WTC11 (cell line): Measurements from ENCODE around the gene KCNA4. TPM values are rescaled to one million over a fixed set of nuclear protein-coding genes. Genes with fewer than 3 reads are reported as not detected.

Source experiments
- ATAC-seq: fragments of 200-7000 bp; cut with Tn5 transposase; 2 replicates; pipeline ENCODE4 v1.10.0; 2021; ENCODE audit warnings: mild to moderate bottlenecking, moderate library complexity
- CTCF ChIA-PET: fragments of 300-600 bp; sonication (Branson Sonifier 250); formaldehyde crosslinking; loops from one replicate; lab custom pipeline; 2021; ENCODE audit warnings: antibody characterized with exemption; lab: Charles Lee
- POLR2A ChIA-PET: fragments of 350-600 bp; sonication (Branson Sonifier 250); formaldehyde crosslinking; loops from one replicate; lab custom pipeline; 2021; ENCODE audit warnings: antibody characterized with exemption; lab: Charles Lee
- DNase-seq: peaks from one replicate; pipeline ENCODE4 v3.0.0; 2021; ENCODE audit warnings: low spot score
- H3K27ac Mint-ChIP-seq: 2 replicates; pipeline ENCODE4 v1.8.0; 2021; ENCODE audit warnings: mixed read lengths
- H3K27me3 Mint-ChIP-seq: 2 replicates; pipeline ENCODE4 v1.8.0; 2021; ENCODE audit warnings: low read depth, mild to moderate bottlenecking, moderate library complexity, mixed read lengths
- H3K36me3 Mint-ChIP-seq: 2 replicates; pipeline ENCODE4 v1.8.0; 2021; ENCODE audit warnings: mixed read lengths
- H3K4me1 Mint-ChIP-seq: 2 replicates; pipeline ENCODE4 v1.8.0; 2022; ENCODE audit warnings: mixed read lengths
- H3K4me3 Mint-ChIP-seq: 2 replicates; pipeline ENCODE4 v1.8.0; 2021; ENCODE audit warnings: mild to moderate bottlenecking, moderate library complexity, mixed read lengths
- H3K9me3 Mint-ChIP-seq: 2 replicates; pipeline ENCODE4 v1.8.0; 2021; ENCODE audit warnings: mixed read lengths
- ELF4 ChIP-seq: sonication (generic); formaldehyde crosslinking; IDR thresholded peaks from 2 replicates; pipeline ENCODE4 v1.8.1; 2022; ENCODE audit warnings: low read depth, mild to moderate bottlenecking, moderate library complexity, missing genetic modification reagents
- EMX1 ChIP-seq: fragments of 250-450 bp; sonication (Bioruptor Pico); IDR thresholded peaks from 2 replicates; pipeline ENCODE4 v1.8.0; 2021; ENCODE audit warnings: mild to moderate bottlenecking
- FOXJ3 ChIP-seq: sonication (generic); formaldehyde crosslinking; IDR thresholded peaks from 2 replicates; pipeline ENCODE4 v1.9.0; 2021; ENCODE audit warnings: missing genetic modification reagents, mild to moderate bottlenecking, borderline replicate concordance
- GABPB1 ChIP-seq: sonication (generic); formaldehyde crosslinking; IDR thresholded peaks from 2 replicates; pipeline ENCODE4 v1.8.1; 2023; ENCODE audit warnings: mild to moderate bottlenecking, missing genetic modification reagents
- JUN ChIP-seq: sonication (generic); formaldehyde crosslinking; IDR thresholded peaks from 2 replicates; pipeline ENCODE4 v1.8.0; 2023; ENCODE audit warnings: mild to moderate bottlenecking, missing genetic modification reagents
- MXD4 ChIP-seq: fragments of 250-450 bp; sonication (Bioruptor Pico); IDR thresholded peaks from 2 replicates; pipeline ENCODE4 v1.8.0; 2021; ENCODE audit warnings: mild to moderate bottlenecking, moderate library complexity, borderline replicate concordance
- NR1H2 ChIP-seq: sonication (generic); formaldehyde crosslinking; IDR thresholded peaks from 2 replicates; pipeline ENCODE4 v1.9.0; 2021; ENCODE audit warnings: mild to moderate bottlenecking, moderate library complexity, missing genetic modification reagents
- OVOL2 ChIP-seq: fragments of 250-450 bp; sonication (Bioruptor Pico); IDR thresholded peaks from 2 replicates; pipeline ENCODE4 v1.9.0; 2021; ENCODE audit warnings: mild to moderate bottlenecking, borderline replicate concordance
- total RNA-seq: library from RNA; stranded (reverse); gene quantifications from 3 replicates; pipeline ENCODE4 v1.2.3, GENCODE V29; 2021
- TF ChIP-seq, protein P1 (sequence below): fragments of 200-600 bp; IDR thresholded peaks from 2 replicates; pipeline ENCODE4 v1.8.0; 2022; ENCODE audit warnings: antibody characterized with exemption
- TF ChIP-seq, protein P2 (sequence below): fragments of 250-450 bp; sonication (Bioruptor Pico); conservative IDR thresholded peaks from 2 replicates; pipeline ENCODE4 v1.9.0; 2021; ENCODE audit warnings: mild to moderate bottlenecking
- TF ChIP-seq, protein P3 (sequence below): fragments of 250-450 bp; sonication (Bioruptor Pico); IDR thresholded peaks from 2 replicates; pipeline ENCODE4 v1.9.0; 2021; ENCODE audit warnings: mild to moderate bottlenecking
- TF ChIP-seq, protein P4 (sequence below): sonication (generic); formaldehyde crosslinking; conservative IDR thresholded peaks from 2 replicates; pipeline ENCODE4 v1.8.1; 2022; ENCODE audit warnings: mild to moderate bottlenecking, missing genetic modification reagents
- TF ChIP-seq, protein P5 (sequence below): sonication (generic); formaldehyde crosslinking; IDR thresholded peaks from 2 replicates; pipeline ENCODE4 v1.8.1; 2022; ENCODE audit warnings: low read depth, mild to moderate bottlenecking, moderate library complexity, missing genetic modification reagents, borderline replicate concordance
- TF ChIP-seq, protein P6 (sequence below): sonication (generic); formaldehyde crosslinking; IDR thresholded peaks from 2 replicates; pipeline ENCODE4 v1.8.1; 2022; ENCODE audit warnings: low read depth, missing genetic modification reagents, borderline replicate concordance
- TF ChIP-seq, protein P7 (sequence below): sonication (generic); formaldehyde crosslinking; IDR thresholded peaks from 2 replicates; pipeline ENCODE4 v1.8.0; 2022; ENCODE audit warnings: mild to moderate bottlenecking, missing genetic modification reagents
- TF ChIP-seq, protein P8 (sequence below): fragments of 250-450 bp; sonication (Bioruptor Pico); IDR thresholded peaks from 2 replicates; pipeline ENCODE4 v1.8.0; 2021; ENCODE audit warnings: mild to moderate bottlenecking

The KCNA4 gene
- total RNA-seq, 1 experiment from 2014 or later = not detected

DNA sequence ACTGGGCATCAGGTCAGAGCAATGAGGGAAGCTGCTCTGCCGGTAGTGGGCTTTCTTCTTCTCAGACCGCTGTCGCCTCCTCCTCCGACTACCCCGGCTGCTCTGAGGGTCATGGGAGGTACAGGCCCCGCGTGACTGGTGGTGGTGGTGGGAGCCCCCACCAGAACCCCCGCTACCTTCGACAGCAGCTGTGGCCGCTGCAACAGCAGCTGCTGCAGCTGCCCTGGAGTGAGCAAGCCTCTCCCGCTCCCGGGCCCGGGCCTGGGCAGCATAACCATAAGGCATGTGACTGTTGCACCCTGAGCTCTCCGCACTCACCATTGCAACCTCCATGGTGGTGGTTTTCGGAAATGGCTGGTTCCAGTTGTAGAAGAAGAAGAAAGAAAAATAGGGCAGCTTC, 4.5 kb downstream of the KCNA4 start:
- Mint-ChIP-seq H3K4me1 (peaks cover 3% of the 10 kb centered on the region), H3K9me3 (no peaks in the 10 kb centered on the region), H3K27me3 (peaks cover 24% of the 10 kb centered on the region), H3K4me3 (no peak overlapping the region), H3K27ac (no peak overlapping the region)
- CTCF ChIA-PET = no interaction called here
- no peak for DNase-seq
- TF ChIP-seq ELF4 (no peak), MXD4 (CRISPR knock-in tag) (no peak), GABPB1 (CRISPR knock-in tag) (no peak), NR1H2 (CRISPR knock-in tag) (no peak), EMX1 (CRISPR knock-in tag) (no peak), OVOL2 (CRISPR knock-in tag) (no peak), FOXJ3 (no peak), JUN (no peak)
- TF ChIP-seq, protein P1, sequence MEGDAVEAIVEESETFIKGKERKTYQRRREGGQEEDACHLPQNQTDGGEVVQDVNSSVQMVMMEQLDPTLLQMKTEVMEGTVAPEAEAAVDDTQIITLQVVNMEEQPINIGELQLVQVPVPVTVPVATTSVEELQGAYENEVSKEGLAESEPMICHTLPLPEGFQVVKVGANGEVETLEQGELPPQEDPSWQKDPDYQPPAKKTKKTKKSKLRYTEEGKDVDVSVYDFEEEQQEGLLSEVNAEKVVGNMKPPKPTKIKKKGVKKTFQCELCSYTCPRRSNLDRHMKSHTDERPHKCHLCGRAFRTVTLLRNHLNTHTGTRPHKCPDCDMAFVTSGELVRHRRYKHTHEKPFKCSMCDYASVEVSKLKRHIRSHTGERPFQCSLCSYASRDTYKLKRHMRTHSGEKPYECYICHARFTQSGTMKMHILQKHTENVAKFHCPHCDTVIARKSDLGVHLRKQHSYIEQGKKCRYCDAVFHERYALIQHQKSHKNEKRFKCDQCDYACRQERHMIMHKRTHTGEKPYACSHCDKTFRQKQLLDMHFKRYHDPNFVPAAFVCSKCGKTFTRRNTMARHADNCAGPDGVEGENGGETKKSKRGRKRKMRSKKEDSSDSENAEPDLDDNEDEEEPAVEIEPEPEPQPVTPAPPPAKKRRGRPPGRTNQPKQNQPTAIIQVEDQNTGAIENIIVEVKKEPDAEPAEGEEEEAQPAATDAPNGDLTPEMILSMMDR = no peak
- TF ChIP-seq, protein P2, sequence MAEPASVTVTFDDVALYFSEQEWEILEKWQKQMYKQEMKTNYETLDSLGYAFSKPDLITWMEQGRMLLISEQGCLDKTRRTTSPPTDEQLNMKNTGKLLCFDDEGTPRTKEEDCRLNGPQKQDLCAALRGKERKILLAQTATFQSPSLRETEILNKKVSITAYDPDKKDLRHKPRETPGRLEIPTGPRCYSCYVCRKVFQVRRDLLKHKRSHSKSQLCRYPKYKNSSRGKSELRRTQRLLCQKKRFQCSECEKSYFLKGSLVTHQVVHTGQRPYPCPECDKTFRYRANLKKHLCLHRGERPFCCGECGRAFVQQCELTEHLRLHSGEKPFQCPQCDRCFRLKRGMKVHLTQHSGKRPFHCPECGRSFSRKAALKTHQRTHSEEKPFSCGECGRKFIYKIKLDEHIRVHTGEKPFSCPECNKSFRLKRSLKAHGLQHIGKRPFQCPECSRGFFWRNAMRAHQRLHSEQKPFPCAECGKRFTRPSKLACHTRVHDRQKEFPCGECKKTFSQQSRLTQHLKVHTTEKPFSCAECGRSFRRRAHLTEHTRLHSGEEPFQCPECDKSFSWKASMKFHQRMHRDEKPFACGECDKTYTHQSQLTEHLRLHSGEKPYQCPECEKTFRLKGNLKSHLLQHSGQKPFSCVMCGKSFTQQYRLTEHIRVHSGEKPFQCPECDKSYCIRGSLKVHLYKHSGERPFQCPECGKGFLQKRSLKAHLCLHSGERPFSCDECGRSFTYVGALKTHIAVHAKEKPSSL (CRISPR knock-in tag) = no peak
- TF ChIP-seq, protein P3, sequence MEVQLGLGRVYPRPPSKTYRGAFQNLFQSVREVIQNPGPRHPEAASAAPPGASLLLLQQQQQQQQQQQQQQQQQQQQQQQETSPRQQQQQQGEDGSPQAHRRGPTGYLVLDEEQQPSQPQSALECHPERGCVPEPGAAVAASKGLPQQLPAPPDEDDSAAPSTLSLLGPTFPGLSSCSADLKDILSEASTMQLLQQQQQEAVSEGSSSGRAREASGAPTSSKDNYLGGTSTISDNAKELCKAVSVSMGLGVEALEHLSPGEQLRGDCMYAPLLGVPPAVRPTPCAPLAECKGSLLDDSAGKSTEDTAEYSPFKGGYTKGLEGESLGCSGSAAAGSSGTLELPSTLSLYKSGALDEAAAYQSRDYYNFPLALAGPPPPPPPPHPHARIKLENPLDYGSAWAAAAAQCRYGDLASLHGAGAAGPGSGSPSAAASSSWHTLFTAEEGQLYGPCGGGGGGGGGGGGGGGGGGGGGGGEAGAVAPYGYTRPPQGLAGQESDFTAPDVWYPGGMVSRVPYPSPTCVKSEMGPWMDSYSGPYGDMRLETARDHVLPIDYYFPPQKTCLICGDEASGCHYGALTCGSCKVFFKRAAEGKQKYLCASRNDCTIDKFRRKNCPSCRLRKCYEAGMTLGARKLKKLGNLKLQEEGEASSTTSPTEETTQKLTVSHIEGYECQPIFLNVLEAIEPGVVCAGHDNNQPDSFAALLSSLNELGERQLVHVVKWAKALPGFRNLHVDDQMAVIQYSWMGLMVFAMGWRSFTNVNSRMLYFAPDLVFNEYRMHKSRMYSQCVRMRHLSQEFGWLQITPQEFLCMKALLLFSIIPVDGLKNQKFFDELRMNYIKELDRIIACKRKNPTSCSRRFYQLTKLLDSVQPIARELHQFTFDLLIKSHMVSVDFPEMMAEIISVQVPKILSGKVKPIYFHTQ (CRISPR knock-in tag) = no peak
- TF ChIP-seq, protein P4, sequence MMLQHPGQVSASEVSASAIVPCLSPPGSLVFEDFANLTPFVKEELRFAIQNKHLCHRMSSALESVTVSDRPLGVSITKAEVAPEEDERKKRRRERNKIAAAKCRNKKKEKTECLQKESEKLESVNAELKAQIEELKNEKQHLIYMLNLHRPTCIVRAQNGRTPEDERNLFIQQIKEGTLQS (CRISPR knock-in tag) = no peak
- TF ChIP-seq, protein P5, sequence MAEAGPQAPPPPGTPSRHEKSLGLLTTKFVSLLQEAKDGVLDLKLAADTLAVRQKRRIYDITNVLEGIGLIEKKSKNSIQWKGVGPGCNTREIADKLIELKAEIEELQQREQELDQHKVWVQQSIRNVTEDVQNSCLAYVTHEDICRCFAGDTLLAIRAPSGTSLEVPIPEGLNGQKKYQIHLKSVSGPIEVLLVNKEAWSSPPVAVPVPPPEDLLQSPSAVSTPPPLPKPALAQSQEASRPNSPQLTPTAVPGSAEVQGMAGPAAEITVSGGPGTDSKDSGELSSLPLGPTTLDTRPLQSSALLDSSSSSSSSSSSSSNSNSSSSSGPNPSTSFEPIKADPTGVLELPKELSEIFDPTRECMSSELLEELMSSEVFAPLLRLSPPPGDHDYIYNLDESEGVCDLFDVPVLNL (CRISPR knock-in tag) = no peak
- TF ChIP-seq, protein P6, sequence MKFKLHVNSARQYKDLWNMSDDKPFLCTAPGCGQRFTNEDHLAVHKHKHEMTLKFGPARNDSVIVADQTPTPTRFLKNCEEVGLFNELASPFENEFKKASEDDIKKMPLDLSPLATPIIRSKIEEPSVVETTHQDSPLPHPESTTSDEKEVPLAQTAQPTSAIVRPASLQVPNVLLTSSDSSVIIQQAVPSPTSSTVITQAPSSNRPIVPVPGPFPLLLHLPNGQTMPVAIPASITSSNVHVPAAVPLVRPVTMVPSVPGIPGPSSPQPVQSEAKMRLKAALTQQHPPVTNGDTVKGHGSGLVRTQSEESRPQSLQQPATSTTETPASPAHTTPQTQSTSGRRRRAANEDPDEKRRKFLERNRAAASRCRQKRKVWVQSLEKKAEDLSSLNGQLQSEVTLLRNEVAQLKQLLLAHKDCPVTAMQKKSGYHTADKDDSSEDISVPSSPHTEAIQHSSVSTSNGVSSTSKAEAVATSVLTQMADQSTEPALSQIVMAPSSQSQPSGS (CRISPR knock-in tag) = no peak
- TF ChIP-seq, protein P7, sequence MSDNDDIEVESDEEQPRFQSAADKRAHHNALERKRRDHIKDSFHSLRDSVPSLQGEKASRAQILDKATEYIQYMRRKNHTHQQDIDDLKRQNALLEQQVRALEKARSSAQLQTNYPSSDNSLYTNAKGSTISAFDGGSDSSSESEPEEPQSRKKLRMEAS = no peak
- TF ChIP-seq, protein P8, sequence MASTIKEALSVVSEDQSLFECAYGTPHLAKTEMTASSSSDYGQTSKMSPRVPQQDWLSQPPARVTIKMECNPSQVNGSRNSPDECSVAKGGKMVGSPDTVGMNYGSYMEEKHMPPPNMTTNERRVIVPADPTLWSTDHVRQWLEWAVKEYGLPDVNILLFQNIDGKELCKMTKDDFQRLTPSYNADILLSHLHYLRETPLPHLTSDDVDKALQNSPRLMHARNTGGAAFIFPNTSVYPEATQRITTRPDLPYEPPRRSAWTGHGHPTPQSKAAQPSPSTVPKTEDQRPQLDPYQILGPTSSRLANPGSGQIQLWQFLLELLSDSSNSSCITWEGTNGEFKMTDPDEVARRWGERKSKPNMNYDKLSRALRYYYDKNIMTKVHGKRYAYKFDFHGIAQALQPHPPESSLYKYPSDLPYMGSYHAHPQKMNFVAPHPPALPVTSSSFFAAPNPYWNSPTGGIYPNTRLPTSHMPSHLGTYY = no peak
- TF ChIP-seq, all 79 proteins: peak for 0
- POLR2A ChIA-PET = no interaction called here
- ATAC-seq = no peak
- H3K36me3 Mint-ChIP-seq = no peaks in the 10 kb centered on the region
